Measurements from ENCODE around the gene KRTAP5-9. TPM values are rescaled to one million over a fixed set of nuclear protein-coding genes. Genes with fewer than 3 reads are reported as not detected.
"Not testable (repeated sequence)": the region's sequence is repeated elsewhere in the genome, so short reads cannot be mapped to it uniquely, and the experiment has no call there.

Gene KRTAP5-9
- polyA plus RNA-seq, 2 of the 4 experiments (the other 2 are of a cell fraction): not detected

- no peak for TF ChIP-seq FOSL2 (IDR thresholded peaks at IDR 0.05)
- TF ChIP-seq FOSL2 (CRISPR knock-in tag; IDR thresholded peaks at IDR 0.05): no peak
- no peak for TF ChIP-seq MAZ (IDR thresholded peaks at IDR 0.05; ENCODE audit: borderline replicate concordance, low read depth, low read length)
- no peak for TF ChIP-seq CBX8 (IDR thresholded peaks at IDR 0.05)
- TF ChIP-seq PHF8 (IDR thresholded peaks at IDR 0.05; ENCODE audit: borderline replicate concordance, low read depth): no peak
- no peak for TF ChIP-seq RCOR1 (IDR thresholded peaks at IDR 0.05; ENCODE audit: low read depth, low read length)
- ChIA-PET POLR2A (no interaction called here), CTCF (no interaction called here)
- DNase-seq (ENCODE audit: low read depth in 1 of 2, low spot score in 1 of 2): no peak
- Histone ChIP-seq H3K27ac (no peak overlapping the region), H3K9me3 (no peaks in the 10 kb centered on the region), H3K4me2 (no peak overlapping the region), H3K4me1 (no peaks in the 10 kb centered on the region), H3K4me3 (no peak overlapping the region)
- peak; percentile 31 to 55; a peak in 3 of 6 replicates for ATAC-seq
- 93% methylated on average over 4 of the region's 4 CpGs for WGBS (ENCODE audit: missing lambda C conversion rate)
- FAIRE-seq: no peak
Measured at GRCh38 chr11:71538666-71538990, 9.6 kb upstream of the KRTAP5-9 start.

GRCh38 chr11:71539017-71539416 lies 9.2 kb upstream of the KRTAP5-9 start:
- FAIRE-seq (no peak), ATAC-seq (no peak), DNase-seq (ENCODE audit: low read depth in 1 of 2, low spot score in 1 of 2) (no peak)
- no peaks in the 10 kb centered on the region for H3K4me1 ChIP-seq
- no peak overlapping the region for H3K27ac ChIP-seq
- POLR2A ChIA-PET: no interaction called here
- no peak overlapping the region for H3K4me3 ChIP-seq
- TF ChIP-seq FOSB (CRISPR knock-in tag; IDR thresholded peaks at IDR 0.05): no peak
- whole genome bisulfite sequencing (ENCODE audit: missing lambda C conversion rate): 62% methylated on average over 11 of the region's 11 CpGs
- H3K9me3 ChIP-seq: no peaks in the 10 kb centered on the region
- CTCF ChIA-PET: no interaction called here
- H3K4me2 ChIP-seq: no peak overlapping the region

GRCh38 chr11:71539971-71540370 lies 8.2 kb upstream of the KRTAP5-9 start:
- H3K4me1 ChIP-seq; H3K4me3 ChIP-seq; H3K4me2 ChIP-seq; POLR2A ChIA-PET; H3K27ac ChIP-seq; CTCF ChIA-PET; FAIRE-seq; DNase-seq (ENCODE audit: low read depth in 1 of 2, low spot score in 1 of 2); H3K9me3 ChIP-seq; ATAC-seq: not testable (repeated sequence)
- WGBS (ENCODE audit: missing lambda C conversion rate): 80% methylated on average over 11 of the region's 11 CpGs

- FAIRE-seq; POLR2A ChIA-PET; DNase-seq (ENCODE audit: low read depth in 1 of 2, low spot score in 1 of 2); H3K4me3 ChIP-seq; H3K27ac ChIP-seq; H3K9me3 ChIP-seq; H3K4me1 ChIP-seq; H3K4me2 ChIP-seq; ATAC-seq: not testable (repeated sequence)
- CTCF ChIA-PET: interaction anchor here (1.5 kb wide), 1 partner anchor 22 kb away, joined by 3 read pairs; no protein-coding TSS in a partner anchor
- 54% methylated on average over 9 of the region's 9 CpGs for WGBS (ENCODE audit: missing lambda C conversion rate)
Measured at GRCh38 chr11:71540521-71541304, 7.5 kb upstream of the KRTAP5-9 start.

- H3K27ac ChIP-seq: no peak overlapping the region
- FAIRE-seq (no peak), ATAC-seq (no peak), DNase-seq (ENCODE audit: low read depth in 1 of 2, low spot score in 1 of 2) (no peak)
- TF ChIP-seq CBX8 (IDR thresholded peaks at IDR 0.05): no peak
- no peak for TF ChIP-seq EHMT2 (IDR thresholded peaks at IDR 0.05; ENCODE audit: low read depth)
- TF ChIP-seq TP53 (CRISPR knock-in tag; IDR thresholded peaks at IDR 0.05): no peak
- no peak for TF ChIP-seq RNF2 (IDR thresholded peaks at IDR 0.05; ENCODE audit: borderline replicate concordance, low read depth)
- TF ChIP-seq PHF8 (IDR thresholded peaks at IDR 0.05; ENCODE audit: borderline replicate concordance, low read depth): no peak
- TF ChIP-seq BHLHE40 (IDR thresholded peaks at IDR 0.05; ENCODE audit: low read depth, low read length): no peak
- TF ChIP-seq HEYL (CRISPR knock-in tag; IDR thresholded peaks at IDR 0.05): no peak
- TF ChIP-seq, protein P1, sequence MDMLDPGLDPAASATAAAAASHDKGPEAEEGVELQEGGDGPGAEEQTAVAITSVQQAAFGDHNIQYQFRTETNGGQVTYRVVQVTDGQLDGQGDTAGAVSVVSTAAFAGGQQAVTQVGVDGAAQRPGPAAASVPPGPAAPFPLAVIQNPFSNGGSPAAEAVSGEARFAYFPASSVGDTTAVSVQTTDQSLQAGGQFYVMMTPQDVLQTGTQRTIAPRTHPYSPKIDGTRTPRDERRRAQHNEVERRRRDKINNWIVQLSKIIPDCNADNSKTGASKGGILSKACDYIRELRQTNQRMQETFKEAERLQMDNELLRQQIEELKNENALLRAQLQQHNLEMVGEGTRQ (IDR thresholded peaks at IDR 0.05): no peak
- TF ChIP-seq POLR2A (IDR thresholded peaks at IDR 0.05; ENCODE audit: low read length): no peak
- H3K9me3 ChIP-seq: peaks cover 2% of the 10 kb centered on the region; the same call in 1 of the 3 replicates
- H3K4me1 ChIP-seq: no peaks in the 10 kb centered on the region
- ChIA-PET POLR2A (no interaction called here), CTCF (no interaction called here)
- WGBS (ENCODE audit: missing lambda C conversion rate): 61% methylated on average over 7 of the region's 7 CpGs
- no peak overlapping the region for H3K4me3 ChIP-seq
- H3K4me2 ChIP-seq: no peak overlapping the region
Measured at GRCh38 chr11:71542382-71542781, 5.8 kb upstream of the KRTAP5-9 start.
